Activated gamma-delta T cell (primary cell): ENCODE measurements around the gene GPR37L1.
"Not testable (repeated sequence)": the region's sequence is repeated elsewhere in the genome, so short reads cannot be mapped to it uniquely, and the experiment has no call there.

Source experiments
- DNase-seq: peaks from one replicate; lab custom pipeline; 2025; lab: John Stamatoyannopoulos, UW

GPR37L1 gene

DNA sequence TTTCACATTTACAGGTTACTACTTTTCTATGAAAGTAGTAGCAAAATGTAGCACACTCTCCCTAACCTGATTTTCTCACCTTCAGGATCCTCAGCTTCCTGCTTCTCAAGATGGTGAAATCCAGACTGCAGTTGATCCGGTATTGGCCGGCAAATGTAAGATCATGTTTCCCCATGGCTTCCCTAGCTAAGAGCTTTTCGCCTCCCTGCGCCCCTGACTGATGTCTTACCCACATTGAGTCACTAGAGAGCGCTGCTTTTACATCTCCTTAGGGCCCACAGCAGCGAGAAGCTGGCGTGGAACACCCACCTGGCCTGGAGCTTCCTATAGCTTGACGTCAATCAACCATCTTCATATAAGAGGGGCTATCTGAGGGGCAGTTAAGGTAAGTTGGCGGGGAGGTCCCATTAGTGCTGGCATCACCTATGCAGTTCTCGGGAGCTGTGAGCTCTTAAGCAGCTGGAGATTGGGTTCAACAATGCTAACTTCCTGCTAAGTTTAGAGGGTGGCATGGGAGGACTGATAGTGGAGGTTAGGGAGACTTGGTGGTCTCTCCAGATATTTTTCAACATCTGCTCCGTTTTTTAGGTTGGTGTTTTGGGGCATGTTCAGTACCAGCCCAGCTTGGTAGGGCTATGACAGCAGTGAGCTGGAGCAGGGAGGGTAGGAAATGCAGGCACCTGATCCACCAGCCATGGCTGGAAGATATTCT is 32.2 kb downstream of the GPR37L1 start:
- DNase-seq: no peak

- DNase-seq: no peak
Measured at GRCh38 chr1:202155478-202156021, 32.8 kb downstream of the GPR37L1 start.

- DNase-seq: no peak
Measured at GRCh38 chr1:202156590-202156989, 33.9 kb downstream of the GPR37L1 start.

- no peak for DNase-seq
Measured at GRCh38 chr1:202157945-202158344, 35.2 kb downstream of the GPR37L1 start.

- no peak for DNase-seq
Measured at GRCh38 chr1:202158810-202159533, 36.3 kb downstream of the GPR37L1 start.

- no peak for DNase-seq
Measured at GRCh38 chr1:202159534-202160371, 37.0 kb downstream of the GPR37L1 start.

- peak; percentile 50 for DNase-seq
Measured at GRCh38 chr1:202160377-202160940, 37.7 kb downstream of the GPR37L1 start, which contains the start of gene PTPN7. PTPN7 (minus strand) TSS chr1:202160602; CDS start chr1:202159402, 1,200 bp downstream.

DNA sequence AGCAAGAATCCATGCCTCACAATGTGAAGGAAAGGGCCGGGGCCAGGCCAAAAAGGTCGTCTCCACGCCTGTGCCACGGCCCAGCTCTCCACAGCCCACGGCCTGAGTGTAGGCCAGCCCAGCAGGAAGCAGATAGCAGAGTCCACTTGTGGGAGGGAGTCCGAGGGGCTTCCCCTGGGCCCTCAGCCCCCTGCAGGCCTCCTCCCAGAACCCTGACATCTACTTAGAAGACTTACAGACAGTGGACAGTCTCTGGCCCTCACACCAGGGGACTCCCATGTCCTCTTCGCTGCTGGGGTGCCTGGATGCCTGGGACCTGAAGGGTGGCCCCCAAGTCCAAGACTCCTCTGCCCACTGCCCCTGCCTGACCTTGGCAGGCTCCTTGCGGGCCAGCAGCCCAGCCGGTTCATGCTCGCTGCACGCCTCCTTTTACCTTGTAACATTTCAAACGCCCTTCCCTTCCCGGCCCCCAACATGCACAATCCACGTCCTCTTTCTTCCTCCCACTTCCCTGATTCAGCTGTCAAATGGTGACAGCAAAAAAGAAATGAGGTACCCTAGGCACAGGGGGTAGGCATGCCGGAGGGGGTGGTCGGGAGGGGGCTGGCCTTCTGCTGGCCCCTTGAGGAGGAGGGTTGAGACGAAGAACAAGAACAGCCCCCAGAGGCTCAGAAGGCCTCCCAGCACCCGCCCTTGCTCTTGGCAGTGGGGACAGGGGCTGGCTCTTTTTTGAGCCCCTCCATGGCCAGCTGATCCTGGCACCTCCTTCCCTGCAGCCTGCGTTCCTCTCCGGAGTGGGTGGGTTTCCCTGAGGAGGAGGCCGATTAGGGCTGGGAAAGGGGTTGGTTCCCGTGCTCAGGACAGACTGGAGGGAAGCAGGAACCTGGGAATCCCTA is 38.7 kb downstream of the GPR37L1 start:
- no peak for DNase-seq

DNA sequence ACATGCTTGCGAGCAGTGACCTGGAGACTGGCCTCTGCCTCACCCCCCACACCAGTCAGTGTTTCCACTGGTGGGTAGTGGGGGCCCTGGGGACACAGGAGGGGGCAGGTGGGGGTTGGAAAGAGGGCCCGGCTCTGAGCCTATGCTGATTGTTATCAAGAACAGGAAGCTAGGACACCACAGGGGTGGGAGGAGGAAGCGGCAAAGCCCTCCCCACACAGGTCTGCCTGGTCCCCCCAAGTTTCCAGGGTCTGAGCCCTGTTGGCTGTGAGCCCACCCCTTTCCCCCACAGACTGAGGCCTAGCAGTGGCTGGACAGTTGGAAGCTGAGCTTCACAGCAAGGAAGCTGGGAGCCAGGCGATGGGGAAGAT is 39.3 kb downstream of the GPR37L1 start:
- DNase-seq: peak; percentile 24

DNA sequence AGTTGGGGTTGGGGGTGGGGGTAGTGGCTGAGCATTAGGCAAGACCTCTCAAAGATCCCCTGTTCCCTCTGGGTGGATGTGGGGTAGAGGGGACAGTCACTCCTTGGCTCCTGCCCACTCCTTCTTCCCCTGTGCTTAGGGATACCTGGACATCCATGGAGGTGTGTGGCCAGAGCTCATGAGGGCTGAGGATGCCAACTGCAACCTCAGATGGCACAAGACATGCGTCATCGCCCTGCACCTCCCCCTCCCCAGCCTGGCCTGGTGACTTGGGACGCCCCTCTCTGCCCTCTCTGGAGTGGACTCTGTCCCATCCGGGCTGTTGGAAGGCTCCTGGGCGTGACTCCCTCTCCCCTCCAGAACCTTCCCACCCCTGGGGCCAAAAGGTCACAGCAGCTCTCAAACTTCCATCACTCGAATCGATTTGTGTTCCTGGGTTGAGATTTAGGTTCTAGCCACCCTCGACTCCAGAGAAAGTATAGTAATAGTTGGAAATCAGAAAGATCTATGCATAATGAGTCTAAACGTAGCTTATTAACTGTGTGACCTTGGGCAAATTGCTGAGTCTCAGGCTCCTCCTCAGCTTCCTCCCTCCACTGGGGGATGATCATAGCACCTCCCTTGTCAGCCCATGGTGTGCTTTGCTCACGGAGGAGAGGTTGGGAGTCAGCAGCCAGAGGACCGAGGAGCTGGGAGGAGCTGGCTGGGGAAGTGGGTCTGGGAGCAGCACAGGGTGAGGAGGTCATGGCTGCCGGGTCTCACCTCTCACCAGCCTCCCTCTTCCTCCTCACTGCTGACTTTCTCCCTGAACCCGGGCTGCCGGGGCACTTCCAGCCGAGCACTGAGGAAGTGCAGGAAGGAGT is 39.9 kb downstream of the GPR37L1 start:
- no peak for DNase-seq

DNA sequence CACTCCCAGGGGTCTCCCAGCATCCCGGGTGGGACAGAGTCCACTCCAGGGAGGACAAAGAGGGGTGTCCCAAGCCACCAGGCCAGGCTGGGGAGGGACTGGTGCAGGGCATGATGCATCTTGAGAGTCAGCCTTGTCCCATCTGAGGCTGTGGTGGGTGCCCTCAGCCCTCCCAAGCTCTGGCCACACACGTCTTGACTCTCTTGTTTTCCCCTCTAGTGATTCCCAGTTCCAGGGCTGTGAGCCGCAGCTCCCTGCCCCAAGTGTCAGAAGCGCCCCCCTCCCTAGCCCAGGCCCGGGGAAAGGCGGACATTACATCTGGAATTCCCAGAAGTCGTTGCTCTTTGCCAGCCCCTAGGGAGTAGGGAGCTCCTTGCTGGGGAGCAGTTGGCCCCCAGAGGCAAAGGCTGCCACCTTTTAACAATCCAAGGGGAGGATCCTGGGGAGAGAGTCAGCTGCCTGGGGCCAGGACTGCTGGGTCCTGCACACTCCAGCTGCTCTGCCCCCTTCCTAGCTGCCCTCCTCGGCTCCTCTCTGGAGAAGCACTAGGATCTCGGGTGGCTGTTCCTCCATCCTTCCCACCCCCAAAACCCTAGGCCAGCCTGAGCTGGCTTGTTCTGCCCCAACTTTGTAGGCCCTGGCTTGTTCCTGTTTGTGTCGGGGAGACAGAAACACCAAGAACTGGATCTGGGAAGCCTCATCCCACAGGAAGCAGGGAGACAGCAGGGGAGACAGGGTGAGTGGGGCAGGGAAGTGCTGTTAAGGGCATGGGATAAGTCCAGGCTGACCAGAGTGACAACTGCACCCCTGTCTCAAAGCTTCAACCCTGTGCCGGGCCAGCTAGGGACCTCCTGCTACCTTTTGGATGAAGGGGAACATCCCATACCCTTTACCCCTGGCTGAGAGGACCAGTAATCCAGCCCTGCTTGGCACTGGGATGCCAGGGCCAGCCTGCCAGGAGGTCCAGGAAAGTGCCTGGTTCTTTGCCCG is 40.9 kb downstream of the GPR37L1 start:
- no peak for DNase-seq

DNA sequence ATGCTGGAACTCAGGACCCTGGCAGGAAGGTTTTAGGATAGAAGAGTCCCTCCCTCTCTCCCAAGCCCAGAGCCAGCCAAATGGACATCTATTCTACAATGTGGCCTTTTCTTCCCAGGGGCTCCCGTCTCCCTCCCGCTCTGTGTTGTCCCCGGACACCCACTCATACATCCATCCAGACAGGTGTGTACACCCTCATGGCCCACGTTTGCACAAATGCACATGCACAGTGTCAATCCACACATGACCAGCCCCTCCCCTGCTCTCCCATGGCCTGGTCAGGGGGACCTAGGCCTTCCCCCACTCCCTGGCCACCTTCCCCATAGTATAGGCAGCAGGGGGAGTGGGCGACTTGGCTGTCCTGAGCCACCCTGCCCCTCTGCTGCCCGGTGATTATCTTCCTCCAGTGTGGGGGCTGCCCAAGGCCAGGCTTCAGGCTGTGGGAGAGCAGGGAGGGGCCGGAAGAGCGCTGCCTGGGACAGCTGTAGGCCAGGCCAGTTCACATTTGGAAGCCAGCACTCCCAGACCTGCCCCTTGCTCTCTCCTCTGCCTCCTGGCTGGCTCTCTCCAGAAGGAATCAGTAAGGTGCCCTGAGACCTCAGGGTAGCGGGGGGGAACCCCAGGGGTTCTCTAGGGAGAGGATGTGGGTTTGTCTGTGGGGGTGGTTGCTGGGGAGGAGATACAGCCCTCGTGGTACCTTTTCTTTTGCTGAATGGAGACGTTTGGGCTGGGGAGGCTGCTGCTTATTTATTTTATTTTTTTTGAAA is 41.7 kb downstream of the GPR37L1 start:
- no peak for DNase-seq

DNA sequence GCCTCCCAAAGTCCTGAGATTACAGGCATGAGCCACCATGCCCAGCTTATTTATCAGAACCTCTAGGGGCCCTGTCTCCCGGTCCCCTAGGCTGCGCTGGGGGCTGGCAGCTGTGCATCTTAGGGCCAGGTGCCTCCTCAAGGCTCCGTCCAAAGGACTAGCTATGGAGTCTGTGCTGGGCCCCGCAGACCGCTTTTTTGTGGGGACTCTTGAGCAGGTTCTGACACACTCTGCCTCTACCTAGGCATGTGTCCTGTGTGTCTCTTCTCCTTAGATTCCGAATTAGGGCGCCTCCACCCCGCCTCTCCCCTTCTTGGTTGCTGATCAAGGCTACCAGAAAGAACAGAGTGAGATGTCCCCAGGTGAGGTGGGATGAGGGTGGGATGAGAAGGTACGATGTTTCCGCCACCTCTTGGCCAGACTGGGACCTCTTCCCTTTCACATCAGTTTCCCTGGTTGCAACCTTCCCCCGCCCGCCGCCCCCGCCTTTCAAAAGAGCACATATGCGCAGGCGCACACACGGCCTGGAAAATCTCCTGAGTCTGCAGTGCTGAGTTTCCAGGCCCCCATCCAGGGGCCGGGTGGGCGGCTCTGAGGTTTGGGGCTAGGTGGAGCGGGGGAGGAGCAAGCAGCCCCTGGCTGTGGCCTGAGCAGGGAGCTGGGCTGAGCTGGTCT is 42.7 kb downstream of the GPR37L1 start:
- no peak for DNase-seq

- no peak for DNase-seq
Measured at GRCh38 chr1:202165942-202166843, 43.5 kb downstream of the GPR37L1 start.

DNA sequence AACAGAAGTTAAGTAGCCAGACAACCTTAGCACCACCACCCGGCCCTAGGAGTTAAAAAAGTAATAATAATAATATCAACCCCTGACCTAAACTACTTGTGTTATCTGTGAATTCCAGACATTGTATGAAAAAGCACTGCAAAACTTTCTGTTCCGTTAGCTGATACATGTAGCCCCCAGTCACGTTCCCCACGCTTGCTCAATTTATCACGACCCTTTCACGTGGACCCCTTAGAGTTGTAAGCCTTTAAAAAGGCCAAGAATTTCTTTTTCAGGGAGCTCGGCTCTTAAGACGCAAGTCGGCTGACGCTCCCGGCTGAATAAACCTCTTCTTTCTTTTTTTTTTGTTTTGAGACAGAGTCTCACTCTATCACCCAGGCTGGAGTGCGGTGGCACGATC is 44.3 kb downstream of the GPR37L1 start:
- DNase-seq: not testable (repeated sequence)

DNA sequence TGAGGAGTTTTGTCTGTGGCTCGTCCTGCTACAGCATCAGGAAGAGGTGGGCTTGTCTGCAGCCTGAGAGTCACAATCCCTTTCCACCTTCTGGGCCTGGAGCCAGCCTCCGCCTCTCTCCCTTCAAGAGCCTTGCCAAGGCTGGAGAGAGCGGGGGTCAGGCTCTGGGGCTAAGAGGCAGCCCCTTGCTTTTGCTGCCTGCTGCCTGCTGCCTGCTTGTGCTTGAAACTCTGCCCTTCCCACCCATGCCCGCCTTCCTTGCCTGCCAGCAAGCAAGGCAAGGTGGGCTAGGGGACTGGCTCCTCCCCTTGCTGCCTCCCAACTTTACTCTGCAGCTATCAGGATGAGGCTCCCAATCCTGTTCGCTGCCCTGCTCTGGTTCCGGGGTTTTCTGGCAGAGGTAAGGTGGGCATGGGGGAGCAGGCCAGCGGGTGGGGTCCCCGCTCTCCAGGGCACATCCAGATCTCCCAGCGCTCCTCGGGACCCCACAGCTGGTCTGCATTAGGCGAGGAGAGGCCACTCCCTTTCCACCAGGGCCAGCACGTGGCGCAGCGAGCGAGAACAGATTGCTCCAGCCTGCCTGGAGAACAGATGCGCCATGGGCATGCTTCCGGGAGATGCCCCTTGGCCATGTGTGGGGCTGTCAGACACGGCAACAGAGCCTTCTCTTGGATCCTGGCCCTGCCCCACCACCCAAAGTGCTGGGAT is 45.1 kb downstream of the GPR37L1 start:
- no peak for DNase-seq
